ENCODE results near the gene SLC46A1.

Gene SLC46A1

GRCh38 chr17:28416703-28417311 is 10.8 kb upstream of the SLC46A1 start:
- no peaks in the 10 kb centered on the region for H3K4me1 ChIP-seq (ENCODE audit: control insufficient read depth, insufficient read depth, low read length)
- no peaks in the 10 kb centered on the region for H3K27me3 ChIP-seq (ENCODE audit: control insufficient read depth, insufficient read depth, low read length)

GRCh38 chr17:28415886-28416285 is 9.9 kb upstream of the SLC46A1 start:
- no peaks in the 10 kb centered on the region for H3K36me3 ChIP-seq (ENCODE audit: control insufficient read depth, insufficient read depth, low read length)
- no peaks in the 10 kb centered on the region for H3K4me1 ChIP-seq (ENCODE audit: control insufficient read depth, insufficient read depth, low read length)
- H3K4me3 ChIP-seq (ENCODE audit: low read length) = no peak overlapping the region
- H3K27ac ChIP-seq (ENCODE audit: low read depth, low read length) = no peak overlapping the region
- H3K27me3 ChIP-seq (ENCODE audit: control insufficient read depth, insufficient read depth, low read length) = no peaks in the 10 kb centered on the region
- no peak overlapping the region for H3K9ac ChIP-seq (ENCODE audit: low read length)

More at GRCh38 chr17:28416703-28417311, 10.8 kb upstream of the SLC46A1 start:
- Histone ChIP-seq H3K27ac (ENCODE audit: low read depth, low read length) (no peak overlapping the region), H3K4me3 (ENCODE audit: low read length) (no peak overlapping the region), H3K9ac (ENCODE audit: low read length) (no peak overlapping the region), H3K36me3 (ENCODE audit: control insufficient read depth, insufficient read depth, low read length) (no peaks in the 10 kb centered on the region)

GRCh38 chr17:28413804-28414203 is 7.8 kb upstream of the SLC46A1 start:
- no peaks in the 10 kb centered on the region for H3K4me1 ChIP-seq (ENCODE audit: control insufficient read depth, insufficient read depth, low read length)
- H3K27ac ChIP-seq (ENCODE audit: low read depth, low read length) = no peak overlapping the region
- no peak overlapping the region for H3K4me3 ChIP-seq (ENCODE audit: low read length)
- no peak overlapping the region for H3K9ac ChIP-seq (ENCODE audit: low read length)
- H3K27me3 ChIP-seq (ENCODE audit: control insufficient read depth, insufficient read depth, low read length) = no peaks in the 10 kb centered on the region
- H3K36me3 ChIP-seq (ENCODE audit: control insufficient read depth, insufficient read depth, low read length) = no peaks in the 10 kb centered on the region

GRCh38 chr17:28412099-28412498 is 6.1 kb upstream of the SLC46A1 start:
- Histone ChIP-seq H3K27ac (ENCODE audit: low read depth, low read length) (no peak overlapping the region), H3K4me1 (ENCODE audit: control insufficient read depth, insufficient read depth, low read length) (no peaks in the 10 kb centered on the region), H3K4me3 (ENCODE audit: low read length) (no peak overlapping the region), H3K27me3 (ENCODE audit: control insufficient read depth, insufficient read depth, low read length) (no peaks in the 10 kb centered on the region), H3K9ac (ENCODE audit: low read length) (no peak overlapping the region), H3K36me3 (ENCODE audit: control insufficient read depth, insufficient read depth, low read length) (no peaks in the 10 kb centered on the region)

GRCh38 chr17:28407974-28408306 is 1.9 kb upstream of the SLC46A1 start:
- Histone ChIP-seq H3K27ac (ENCODE audit: low read depth, low read length) (no peak overlapping the region), H3K27me3 (ENCODE audit: control insufficient read depth, insufficient read depth, low read length) (no peaks in the 10 kb centered on the region), H3K4me3 (ENCODE audit: low read length) (no peak overlapping the region), H3K4me1 (ENCODE audit: control insufficient read depth, insufficient read depth, low read length) (peaks cover 8% of the 10 kb centered on the region), H3K36me3 (ENCODE audit: control insufficient read depth, insufficient read depth, low read length) (no peaks in the 10 kb centered on the region), H3K9ac (ENCODE audit: low read length) (no peak overlapping the region)

GRCh38 chr17:28407130-28407973 is 1.3 kb upstream of the SLC46A1 start:
- Histone ChIP-seq H3K27me3 (ENCODE audit: control insufficient read depth, insufficient read depth, low read length) (no peaks in the 10 kb centered on the region), H3K36me3 (ENCODE audit: control insufficient read depth, insufficient read depth, low read length) (no peaks in the 10 kb centered on the region), H3K27ac (ENCODE audit: low read depth, low read length) (no peak overlapping the region), H3K4me1 (ENCODE audit: control insufficient read depth, insufficient read depth, low read length) (peaks cover 8% of the 10 kb centered on the region), H3K4me3 (ENCODE audit: low read length) (no peak overlapping the region), H3K9ac (ENCODE audit: low read length) (no peak overlapping the region)

- Histone ChIP-seq H3K9ac (ENCODE audit: low read length) (no peak overlapping the region), H3K27me3 (ENCODE audit: control insufficient read depth, insufficient read depth, low read length) (no peaks in the 10 kb centered on the region), H3K36me3 (ENCODE audit: control insufficient read depth, insufficient read depth, low read length) (no peaks in the 10 kb centered on the region), H3K4me3 (ENCODE audit: low read length) (peak overlapping the region; percentile 74), H3K4me1 (ENCODE audit: control insufficient read depth, insufficient read depth, low read length) (peaks cover 8% of the 10 kb centered on the region), H3K27ac (ENCODE audit: low read depth, low read length) (no peak overlapping the region)
Measured at GRCh38 chr17:28406473-28406814, 432 bp upstream of the SLC46A1 start.

- Histone ChIP-seq H3K9ac (ENCODE audit: low read length) (peak overlapping the region; percentile 16), H3K4me3 (ENCODE audit: low read length) (peak overlapping the region; percentile 74), H3K27ac (ENCODE audit: low read depth, low read length) (no peak overlapping the region), H3K4me1 (ENCODE audit: control insufficient read depth, insufficient read depth, low read length) (peaks cover 8% of the 10 kb centered on the region), H3K27me3 (ENCODE audit: control insufficient read depth, insufficient read depth, low read length) (no peaks in the 10 kb centered on the region), H3K36me3 (ENCODE audit: control insufficient read depth, insufficient read depth, low read length) (no peaks in the 10 kb centered on the region)
Measured at GRCh38 chr17:28404812-28405570, 1.0 kb downstream of the SLC46A1 start.

GRCh38 chr17:28404461-28404811 is 1.6 kb downstream of the SLC46A1 start:
- peaks cover 8% of the 10 kb centered on the region for H3K4me1 ChIP-seq (ENCODE audit: control insufficient read depth, insufficient read depth, low read length)
- no peak overlapping the region for H3K27ac ChIP-seq (ENCODE audit: low read depth, low read length)
- no peaks in the 10 kb centered on the region for H3K27me3 ChIP-seq (ENCODE audit: control insufficient read depth, insufficient read depth, low read length)
- no peak overlapping the region for H3K9ac ChIP-seq (ENCODE audit: low read length)
- H3K4me3 ChIP-seq (ENCODE audit: low read length) = peak overlapping the region; percentile 74
- H3K36me3 ChIP-seq (ENCODE audit: control insufficient read depth, insufficient read depth, low read length) = no peaks in the 10 kb centered on the region

- Histone ChIP-seq H3K4me1 (ENCODE audit: control insufficient read depth, insufficient read depth, low read length) (peaks cover 8% of the 10 kb centered on the region), H3K36me3 (ENCODE audit: control insufficient read depth, insufficient read depth, low read length) (no peaks in the 10 kb centered on the region), H3K27me3 (ENCODE audit: control insufficient read depth, insufficient read depth, low read length) (no peaks in the 10 kb centered on the region), H3K9ac (ENCODE audit: low read length) (no peak overlapping the region), H3K4me3 (ENCODE audit: low read length) (no peak overlapping the region), H3K27ac (ENCODE audit: low read depth, low read length) (no peak overlapping the region)
Measured at GRCh38 chr17:28404007-28404406, 2.0 kb downstream of the SLC46A1 start.

- no peaks in the 10 kb centered on the region for H3K27me3 ChIP-seq (ENCODE audit: control insufficient read depth, insufficient read depth, low read length)
- H3K9ac ChIP-seq (ENCODE audit: low read length) = no peak overlapping the region
- peaks cover 8% of the 10 kb centered on the region for H3K4me1 ChIP-seq (ENCODE audit: control insufficient read depth, insufficient read depth, low read length)
- H3K36me3 ChIP-seq (ENCODE audit: control insufficient read depth, insufficient read depth, low read length) = no peaks in the 10 kb centered on the region
- H3K4me3 ChIP-seq (ENCODE audit: low read length) = no peak overlapping the region
- no peak overlapping the region for H3K27ac ChIP-seq (ENCODE audit: low read depth, low read length)
Measured at GRCh38 chr17:28402844-28403243, 3.2 kb downstream of the SLC46A1 start.

GRCh38 chr17:28402224-28402630 is 3.8 kb downstream of the SLC46A1 start:
- Histone ChIP-seq H3K4me3 (ENCODE audit: low read length) (no peak overlapping the region), H3K9ac (ENCODE audit: low read length) (no peak overlapping the region), H3K27ac (ENCODE audit: low read depth, low read length) (no peak overlapping the region), H3K4me1 (ENCODE audit: control insufficient read depth, insufficient read depth, low read length) (peaks cover 8% of the 10 kb centered on the region), H3K27me3 (ENCODE audit: control insufficient read depth, insufficient read depth, low read length) (no peaks in the 10 kb centered on the region), H3K36me3 (ENCODE audit: control insufficient read depth, insufficient read depth, low read length) (no peaks in the 10 kb centered on the region)
